NCI-H69 (cell line): ENCODE results near the gene GSG1L.

Experiments used
- DNase-seq: peaks from one replicate; lab custom pipeline; 2025; lab: John Stamatoyannopoulos, UW

GSG1L gene

DNA sequence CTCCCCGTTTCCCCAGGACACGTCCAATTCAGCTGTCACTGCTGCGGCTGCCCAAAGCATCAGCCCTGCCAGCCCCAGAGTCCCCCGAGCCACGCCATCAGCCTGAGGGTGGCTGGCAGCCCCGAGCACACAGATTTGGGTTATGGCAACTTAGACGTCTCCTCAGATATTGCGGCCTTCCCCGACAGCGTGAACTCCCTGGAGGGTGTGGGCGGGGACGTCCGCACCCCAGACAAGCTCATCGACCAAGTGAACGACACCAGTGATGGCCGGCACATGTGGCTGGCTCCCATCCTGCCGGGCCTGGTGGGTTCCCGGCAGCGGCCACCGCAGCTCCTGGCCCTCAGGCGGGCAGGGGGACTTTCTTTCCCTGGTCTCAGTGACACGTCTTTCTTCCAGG is 288.7 kb downstream of the GSG1L start:
- DNase-seq, result no peak

DNA sequence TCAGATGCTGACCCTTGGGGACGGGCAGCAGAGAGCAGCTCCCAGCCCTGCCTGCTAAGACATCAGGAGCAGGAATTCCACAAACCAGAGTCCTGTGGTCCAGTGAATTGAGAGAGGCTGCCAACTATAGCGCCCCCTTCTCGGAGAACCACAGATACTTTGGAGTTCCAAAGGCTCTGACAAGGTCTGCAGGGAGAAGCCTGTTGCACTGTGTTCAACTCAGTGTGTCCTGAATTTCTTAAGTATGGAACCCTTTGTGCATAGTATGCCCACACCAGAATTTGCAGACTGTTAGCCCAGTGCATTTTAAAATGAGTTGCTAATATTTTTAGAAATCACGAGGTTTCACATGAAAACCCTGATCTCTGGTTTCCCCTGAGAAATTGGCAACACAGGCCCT is 290.2 kb downstream of the GSG1L start:
- no peak for DNase-seq

DNA sequence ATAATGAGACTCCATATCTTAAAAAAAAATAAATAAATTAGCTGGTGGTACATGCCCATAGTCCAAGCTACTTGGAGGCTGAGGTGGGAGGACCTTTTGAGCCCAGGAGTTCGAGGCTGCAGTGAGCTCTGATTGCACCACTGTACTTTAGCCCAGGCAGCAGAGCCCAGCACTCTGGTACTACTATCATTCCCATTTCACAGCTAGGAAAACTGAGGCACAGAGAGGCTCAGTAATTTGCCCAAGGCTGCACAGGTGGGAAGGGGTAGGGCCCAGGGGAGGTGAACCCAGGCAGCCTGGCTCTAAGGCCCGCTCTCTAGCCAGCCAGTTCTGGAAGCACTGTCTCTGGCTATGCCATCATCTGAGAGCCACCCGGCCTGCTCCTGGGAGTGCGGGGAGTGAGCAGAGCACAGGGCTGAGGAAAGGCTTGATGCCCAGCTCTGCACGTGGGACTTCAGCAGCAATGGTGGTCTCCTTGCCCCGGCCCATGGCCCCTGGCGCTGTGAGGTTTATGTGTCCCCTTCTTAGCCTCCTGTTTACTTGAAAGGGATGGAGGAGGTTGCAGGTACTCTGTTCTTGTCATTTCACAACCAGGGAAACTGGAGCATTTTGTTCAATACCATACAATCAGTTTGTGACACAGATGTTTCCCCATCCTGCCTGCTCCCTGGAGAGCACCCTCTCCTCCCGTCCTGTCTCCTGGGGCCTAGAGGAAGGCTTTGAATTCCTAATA is 291.3 kb downstream of the GSG1L start:
- DNase-seq, result no peak

DNA sequence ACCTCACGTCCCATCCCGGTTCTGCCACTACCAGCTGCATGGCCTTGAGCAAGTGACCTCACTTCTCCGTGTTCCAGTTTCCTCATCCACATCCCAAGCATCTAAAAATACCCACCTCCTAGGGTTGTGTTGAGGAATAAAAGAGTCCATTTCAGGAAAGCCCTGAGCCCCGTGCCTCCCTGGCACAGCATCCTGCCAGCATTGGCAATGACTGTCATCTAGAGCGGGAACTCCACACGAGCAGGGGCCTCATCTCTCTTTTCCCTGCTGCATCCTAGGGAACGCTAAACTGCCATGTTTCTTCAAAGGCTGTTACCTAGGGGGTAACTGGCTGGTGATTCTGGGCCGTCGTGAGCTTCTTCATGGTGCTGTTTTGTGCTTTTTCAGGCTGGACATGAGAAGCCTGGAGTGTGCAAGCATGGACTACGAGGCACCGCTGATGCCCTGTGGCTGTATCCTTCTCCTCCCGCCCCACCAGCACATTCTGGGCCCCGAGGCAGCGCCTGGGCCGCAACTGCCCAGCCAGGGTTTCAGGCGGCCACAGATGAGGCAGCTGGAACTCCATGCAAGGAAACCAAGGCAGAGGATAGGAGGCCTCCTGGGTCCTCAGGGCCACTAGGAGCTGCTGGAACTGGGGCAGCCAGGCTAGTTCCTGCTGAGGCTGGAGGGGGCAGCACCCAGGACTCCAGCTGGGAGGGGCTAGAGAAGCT is 292.2 kb downstream of the GSG1L start:
- DNase-seq, result no peak

- no peak for DNase-seq
Measured at GRCh38 chr16:27770271-27771196, 293.0 kb downstream of the GSG1L start.

GRCh38 chr16:27769561-27770255 is 293.8 kb downstream of the GSG1L start:
- DNase-seq, result peak; percentile 13

DNA sequence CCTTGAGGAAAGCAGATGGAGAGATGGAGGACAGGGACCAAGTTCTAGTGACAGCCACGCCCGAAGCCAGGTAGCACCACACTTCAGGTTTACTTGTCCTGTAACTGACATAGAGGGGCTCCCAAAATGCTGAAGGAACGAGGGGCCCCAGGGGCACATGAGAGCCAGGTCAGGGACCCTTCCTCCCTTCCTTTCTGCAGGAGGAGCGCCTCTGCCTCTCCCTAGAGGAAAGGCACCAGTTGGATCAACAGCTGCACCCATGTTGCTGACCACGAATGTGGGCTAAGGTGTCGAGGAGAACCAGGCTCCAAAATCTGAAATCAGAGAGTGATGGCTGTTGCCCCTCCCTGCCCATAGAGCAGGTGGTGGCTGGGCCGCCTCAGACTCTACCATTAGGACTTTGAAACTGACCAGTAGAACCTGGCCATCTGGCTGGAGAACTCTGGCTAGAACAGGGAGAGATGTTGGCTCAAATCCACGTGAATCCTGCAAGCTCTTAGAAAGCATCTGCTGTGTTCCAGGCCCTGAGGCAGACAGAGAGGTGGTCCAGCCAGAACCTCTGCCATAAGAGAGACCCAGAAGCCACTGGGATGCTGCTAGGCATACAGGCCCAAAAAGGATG is 294.8 kb downstream of the GSG1L start:
- DNase-seq, result no peak

- no peak for DNase-seq
Measured at GRCh38 chr16:27767971-27768591, 295.4 kb downstream of the GSG1L start.

DNA sequence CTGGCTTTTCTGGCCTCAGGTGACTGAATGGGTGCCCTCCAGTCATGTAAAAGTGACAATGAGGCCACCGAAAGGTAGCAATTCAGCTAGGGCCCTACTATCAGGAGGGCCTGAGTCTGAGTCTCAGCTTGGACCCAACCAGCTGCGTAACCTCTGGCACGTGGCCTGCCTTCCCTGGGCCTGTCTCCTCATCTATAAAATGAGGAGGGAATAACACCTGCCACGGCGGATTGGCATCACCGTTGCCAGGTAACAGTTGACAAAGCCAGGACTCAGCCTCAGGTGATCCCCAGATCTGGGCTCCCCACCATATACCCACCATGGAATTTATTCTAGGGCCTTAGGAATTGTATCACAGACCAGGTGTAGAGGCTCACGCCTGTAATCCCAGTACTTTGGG is 296.4 kb downstream of the GSG1L start:
- DNase-seq, result no peak

DNA sequence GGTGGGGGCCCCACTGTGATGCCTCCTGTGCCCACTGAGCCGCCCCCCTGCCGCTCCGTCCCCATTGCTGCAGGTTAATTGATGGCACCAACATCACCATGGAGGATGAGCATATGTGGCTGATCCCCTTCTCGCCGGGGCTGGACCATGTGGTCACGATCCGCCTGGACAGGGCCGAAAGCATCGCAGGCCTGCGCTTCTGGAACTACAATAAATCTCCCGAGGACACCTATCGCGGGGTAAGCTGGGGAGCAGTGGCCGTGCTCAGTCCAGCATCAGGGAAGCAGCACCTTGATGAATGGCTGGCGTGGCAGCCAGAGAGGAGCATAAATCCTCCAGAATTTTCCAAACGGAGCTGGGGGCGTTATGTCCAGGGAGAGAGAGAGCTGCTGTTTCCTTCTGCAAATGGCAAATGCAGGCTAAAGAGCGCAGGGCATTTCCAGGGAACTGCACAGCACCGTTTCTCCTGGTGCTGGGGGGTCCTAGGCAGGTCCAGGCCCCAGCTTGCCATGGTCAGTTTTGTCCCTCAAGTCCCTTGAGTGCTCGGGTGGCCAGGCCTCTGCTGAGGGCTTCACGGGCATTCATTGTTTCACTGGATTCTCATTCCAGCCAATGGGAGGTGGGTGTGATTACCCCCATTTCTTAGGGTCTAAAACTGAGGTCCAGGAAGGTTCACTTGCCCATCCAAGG is 297.1 kb downstream of the GSG1L start:
- no peak for DNase-seq

DNA sequence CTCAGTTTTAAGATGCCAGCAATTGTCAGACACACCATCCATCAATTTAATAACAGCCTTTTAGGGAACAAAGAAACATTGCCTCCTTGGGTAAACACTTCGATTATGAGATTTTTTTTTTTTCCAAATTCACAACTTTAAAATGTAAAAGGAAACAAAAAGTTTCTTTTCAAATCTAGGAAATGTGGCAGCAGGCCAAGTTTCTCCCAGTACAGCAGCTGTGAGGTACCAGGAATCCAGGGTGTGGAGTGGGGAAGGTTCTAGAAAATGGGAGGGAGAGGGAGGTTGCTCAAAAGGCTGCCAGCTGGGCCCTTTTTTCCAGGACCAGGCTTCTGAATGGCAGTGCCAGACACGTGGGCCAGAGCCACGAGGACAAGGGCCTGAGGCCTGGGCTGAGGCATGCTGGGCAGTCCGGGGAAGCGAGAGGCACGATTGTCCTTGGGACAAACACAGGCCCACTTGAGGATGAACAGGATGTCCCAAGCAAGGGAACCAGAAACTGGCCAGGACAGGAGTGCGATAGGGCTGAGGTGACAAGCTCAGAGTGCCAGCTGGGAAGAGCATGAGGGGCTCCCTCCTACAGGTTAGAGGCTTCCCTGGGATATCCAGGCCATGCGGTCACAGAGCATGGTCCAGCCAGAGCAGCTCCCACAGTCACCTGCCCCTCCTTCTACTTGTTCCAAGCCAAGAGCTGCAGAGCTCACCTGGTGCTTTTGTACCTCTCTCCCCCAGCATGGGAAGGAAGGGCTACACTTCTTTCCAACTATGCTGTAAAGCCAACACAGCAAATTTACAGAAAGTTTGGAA is 298.4 kb downstream of the GSG1L start:
- DNase-seq, result peak; percentile 30

DNA sequence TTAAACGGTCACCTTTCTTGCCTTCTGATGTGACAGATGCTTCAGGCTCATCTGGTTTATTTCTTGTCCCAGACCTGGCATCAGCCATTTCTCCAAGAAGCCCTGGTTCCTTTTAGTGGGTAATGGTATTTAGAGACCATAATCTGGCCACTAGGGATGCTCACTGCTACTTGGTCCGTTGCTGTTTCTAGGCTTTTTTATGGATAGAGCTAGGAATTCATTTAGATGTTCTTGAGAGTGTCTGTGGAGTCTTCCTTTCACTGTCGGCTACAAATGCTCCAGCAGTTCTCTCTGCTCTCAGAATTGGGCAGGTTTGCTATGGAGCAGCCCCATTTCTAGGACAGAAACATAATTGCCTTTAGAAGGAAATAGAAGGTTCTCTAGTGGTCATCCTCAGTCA is 299.1 kb downstream of the GSG1L start:
- DNase-seq, result no peak

GRCh38 chr16:27762441-27762840 is 301.1 kb downstream of the GSG1L start:
- DNase-seq, result no peak

DNA sequence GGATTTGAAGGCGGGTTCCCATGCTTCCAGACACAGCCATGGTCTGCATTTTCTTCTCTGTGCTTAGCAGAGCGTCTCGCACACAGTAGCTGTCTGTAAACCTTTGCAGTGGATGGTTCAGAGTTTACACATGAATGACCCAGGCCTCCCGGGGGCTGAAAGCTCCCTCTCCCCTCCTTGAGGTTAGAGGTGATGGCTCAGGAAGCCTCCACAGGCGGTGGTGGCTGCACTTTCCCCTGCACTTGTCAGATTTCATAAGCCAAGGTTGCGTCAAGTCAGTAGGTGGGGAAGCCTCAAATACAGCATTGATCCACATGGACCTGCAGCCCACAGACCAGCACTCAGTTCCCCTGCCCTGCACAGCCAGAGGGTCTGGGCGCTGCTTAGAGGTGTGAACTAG is 301.7 kb downstream of the GSG1L start:
- no peak for DNase-seq

- no peak for DNase-seq
Measured at GRCh38 chr16:27760789-27761176, 302.7 kb downstream of the GSG1L start.

DNA sequence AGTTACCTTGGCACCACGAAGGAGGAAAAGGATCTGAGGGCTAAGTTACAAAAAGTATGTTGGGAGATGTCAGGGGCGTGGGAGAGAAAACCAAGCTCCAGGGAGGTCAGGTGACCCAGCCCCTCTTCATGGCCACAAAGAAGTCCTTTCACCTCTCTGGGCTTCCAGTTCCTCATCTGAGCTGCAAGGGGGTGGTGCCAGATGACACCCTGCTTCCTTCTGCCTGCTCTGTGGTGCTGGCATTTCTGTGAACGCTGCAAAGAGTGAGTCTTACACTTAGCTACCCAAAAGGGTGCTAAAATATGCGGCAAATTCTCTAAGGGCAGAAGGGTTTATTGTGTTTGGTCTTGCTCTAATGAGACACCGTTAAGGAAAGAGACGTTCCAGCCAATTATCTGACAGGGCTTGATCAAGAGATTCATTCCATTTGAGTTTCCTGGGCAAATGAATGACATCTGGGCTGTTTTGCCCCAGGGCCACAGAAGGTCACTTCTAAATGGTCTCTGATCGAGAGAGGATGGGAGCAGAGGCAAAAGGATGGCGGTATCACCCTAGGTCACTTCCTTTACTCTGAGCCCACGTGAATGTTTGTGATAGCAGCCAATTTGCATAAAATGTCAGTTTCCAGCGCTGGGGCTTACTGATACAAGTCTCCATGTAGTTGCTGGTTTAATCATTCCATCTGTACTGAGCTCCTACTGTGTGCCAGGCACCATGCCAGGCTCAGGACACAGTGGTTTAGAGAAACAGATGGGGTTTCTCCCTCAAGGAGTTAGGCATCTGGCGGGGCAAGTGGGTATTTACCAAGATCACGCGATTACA is 303.3 kb downstream of the GSG1L start:
- peak; percentile 76 for DNase-seq

- no peak for DNase-seq
Measured at GRCh38 chr16:27759301-27759871, 304.1 kb downstream of the GSG1L start.

GRCh38 chr16:27758544-27758943 is 305.0 kb downstream of the GSG1L start:
- no peak for DNase-seq
